H9 (cell line): ENCODE results near the gene PIK3R5. TPM values are rescaled to one million over a fixed set of nuclear protein-coding genes. Genes with fewer than 3 reads are reported as not detected.

Source experiments
- DNase-seq: peaks from one replicate; pipeline ENCODE4 v3.0.0-alpha.2; 2017
- H2AFZ ChIP-seq: one replicate; pipeline ENCODE4 v1.6.1; 2013; ENCODE audit warnings: mild to moderate bottlenecking, low read length, control low read depth, moderate library complexity
- H2AK5ac ChIP-seq: 2 replicates; pipeline ENCODE4 v1.6.1; 2013; ENCODE audit warnings: low read length, control low read depth, mixed read lengths; ENCODE audit not compliant: insufficient read length
- H2BK120ac ChIP-seq: one replicate; pipeline ENCODE4 v1.6.1; 2013; ENCODE audit warnings: low read depth, mild to moderate bottlenecking, low read length, control low read depth, inconsistent platforms; ENCODE audit not compliant: poor library complexity, severe bottlenecking
- H2BK12ac ChIP-seq: 2 replicates; pipeline ENCODE4 v1.6.1; 2013; ENCODE audit warnings: low read length, control low read depth, mixed read lengths, low read depth; ENCODE audit not compliant: insufficient read length
- H2BK15ac ChIP-seq: 2 replicates; pipeline ENCODE4 v1.6.1; 2013; ENCODE audit warnings: low read depth, low read length, control low read depth
- H2BK20ac ChIP-seq: one replicate; pipeline ENCODE4 v1.6.1; 2013; ENCODE audit warnings: low read depth, mild to moderate bottlenecking, low read length, control low read depth, inconsistent platforms; ENCODE audit not compliant: poor library complexity, severe bottlenecking
- H2BK5ac ChIP-seq: 2 replicates; pipeline ENCODE4 v1.6.1; 2013; ENCODE audit warnings: low read length, control low read depth, mixed read lengths; ENCODE audit not compliant: insufficient read length
- H3K14ac ChIP-seq: 2 replicates; pipeline ENCODE4 v1.6.1; 2013; ENCODE audit warnings: low read length, control low read depth; ENCODE audit not compliant: insufficient read depth
- H3K18ac ChIP-seq: 2 replicates; pipeline ENCODE4 v1.6.1; 2013; ENCODE audit warnings: low read depth, mild to moderate bottlenecking, mixed read lengths, low read length, control low read depth; ENCODE audit not compliant: insufficient read length
- H3K23ac ChIP-seq: 2 replicates; pipeline ENCODE4 v1.6.1; 2013; ENCODE audit warnings: low read length, control low read depth, mixed read lengths, low read depth; ENCODE audit not compliant: insufficient read length
- H3K23me2 ChIP-seq: 2 replicates; pipeline ENCODE4 v1.6.1; 2013; ENCODE audit warnings: low read depth, mild to moderate bottlenecking, mixed read lengths, low read length, control low read depth; ENCODE audit not compliant: insufficient read length, poor library complexity, severe bottlenecking
- H3K27ac ChIP-seq: 2 replicates; pipeline ENCODE4 v1.5.1; 2013; ENCODE audit warnings: low read length, control low read depth, mixed read lengths, low read depth; ENCODE audit not compliant: insufficient read length
- H3K27me3 ChIP-seq: 2 replicates; pipeline ENCODE4 v1.6.1; 2013; ENCODE audit warnings: low read length, control low read depth, inconsistent platforms; ENCODE audit not compliant: insufficient read depth
- H3K4ac ChIP-seq: 2 replicates; pipeline ENCODE4 v1.6.1; 2013; ENCODE audit warnings: low read depth, mild to moderate bottlenecking, control low read depth, inconsistent platforms, low read length, moderate library complexity
- H3K4me1 ChIP-seq: 2 replicates; pipeline ENCODE4 v1.6.1; 2013; ENCODE audit warnings: low read length, control low read depth, inconsistent platforms; ENCODE audit not compliant: insufficient read depth
- H3K4me2 ChIP-seq: 2 replicates; pipeline ENCODE4 v1.6.1; 2013; ENCODE audit warnings: low read length, control low read depth, mixed read lengths; ENCODE audit not compliant: insufficient read length, insufficient read depth
- H3K56ac ChIP-seq: 2 replicates; pipeline ENCODE4 v1.6.1; 2013; ENCODE audit warnings: low read depth, mild to moderate bottlenecking, mixed read lengths, low read length, control low read depth; ENCODE audit not compliant: insufficient read length
- H3K79me1 ChIP-seq: 2 replicates; pipeline ENCODE4 v1.6.1; 2013; ENCODE audit warnings: low read depth, mild to moderate bottlenecking, moderate library complexity, low read length, control low read depth, inconsistent platforms; ENCODE audit not compliant: insufficient read depth, poor library complexity, severe bottlenecking
- H3K79me2 ChIP-seq: 2 replicates; pipeline ENCODE4 v1.6.1; 2013; ENCODE audit warnings: low read length, control low read depth, inconsistent platforms; ENCODE audit not compliant: insufficient read depth
- H3K9ac ChIP-seq: 2 replicates; pipeline ENCODE4 v1.6.1; 2013; ENCODE audit warnings: low read length, control low read depth, mixed read lengths; ENCODE audit not compliant: insufficient read length; ENCODE audit errors: extremely low read depth
- H3K9me3 ChIP-seq: one replicate; pipeline ENCODE4 v1.6.1; 2013; ENCODE audit warnings: low read depth, low read length, inconsistent platforms; ENCODE audit not compliant: control insufficient read depth
- H3T11ph ChIP-seq: one replicate; pipeline ENCODE4 v1.6.1; 2013; ENCODE audit warnings: mild to moderate bottlenecking, low read length, control low read depth, inconsistent platforms
- H4K20me1 ChIP-seq: one replicate; pipeline ENCODE4 v1.6.1; 2013; ENCODE audit not compliant: control insufficient read depth, insufficient read length, insufficient read depth
- H4K5ac ChIP-seq: 2 replicates; pipeline ENCODE4 v1.6.1; 2013; ENCODE audit warnings: low read depth, mild to moderate bottlenecking, mixed read lengths, low read length, control low read depth; ENCODE audit not compliant: insufficient read length
- H4K8ac ChIP-seq: replicated peaks from 2 replicates; pipeline ENCODE4 v1.6.1; 2013; ENCODE audit warnings: low read length, control low read depth, mixed read lengths, low read depth; ENCODE audit not compliant: insufficient read length
- H4K91ac ChIP-seq: 2 replicates; pipeline ENCODE4 v1.6.1; 2013; ENCODE audit warnings: low read depth, mild to moderate bottlenecking, moderate library complexity, mixed read lengths, low read length, control low read depth; ENCODE audit not compliant: insufficient read length
- H3K27ac Mint-ChIP-seq, 3 experiments: 2 replicates in 2 of 3; 3 replicates in 1 of 3; pipeline ENCODE4 v1.8.0; 2020 to 2021; ENCODE audit warnings: mixed read lengths in 3 of 3, mild to moderate bottlenecking in 1 of 3, moderate library complexity in 1 of 3
- H3K27me3 Mint-ChIP-seq: 2 replicates; pipeline ENCODE4 v1.8.0; 2021; ENCODE audit warnings: low read depth, mild to moderate bottlenecking, moderate library complexity, mixed read lengths
- H3K36me3 Mint-ChIP-seq, 3 experiments: 2 replicates in 2 of 3; 3 replicates in 1 of 3; pipeline ENCODE4 v1.8.0; 2020 to 2021; ENCODE audit warnings: low read depth in 3 of 3, mixed read lengths in 3 of 3; ENCODE audit not compliant: insufficient read depth in 1 of 3
- H3K4me1 Mint-ChIP-seq, 2 experiments: 2 replicates each; pipeline ENCODE4 v1.8.0; 2020; ENCODE audit warnings: mixed read lengths in 2 of 2
- H3K4me3 Mint-ChIP-seq, 2 experiments: 2 replicates in 1 of 2; 3 replicates in 1 of 2; pipeline ENCODE4 v1.8.0; 2020 to 2021; ENCODE audit warnings: mild to moderate bottlenecking in 2 of 2, mixed read lengths in 2 of 2, moderate library complexity in 1 of 2
- H3K9me3 Mint-ChIP-seq, 2 experiments: 2 replicates in 1 of 2; 3 replicates in 1 of 2; pipeline ENCODE4 v1.8.0; 2020; ENCODE audit warnings: mild to moderate bottlenecking in 2 of 2, mixed read lengths in 2 of 2, moderate library complexity in 1 of 2
- CTCF ChIP-seq: fragments of 200-600 bp; sonication (generic); conservative IDR thresholded peaks from 3 replicates; pipeline ENCODE4 v1.8.0; 2021; ENCODE audit warnings: antibody characterized with exemption, mild to moderate bottlenecking
- WGBS: extraction: QIAGEN DNeasy Blood & Tissue Kit; methylation state at CpG from one replicate; pipeline ENCODE4 v1.1.7; 2013; ENCODE audit warnings: missing lambda C conversion rate, low lambda C conversion rate, mixed read lengths; ENCODE audit not compliant: insufficient read length; ENCODE audit errors: extremely low coverage; 5-methylcytosine and 5-hydroxymethylcytosine counted together
- total RNA-seq: library from RNA; stranded (reverse); gene quantifications from 2 replicates; pipeline ENCODE4 v1.2.1, GENCODE V29; 2021

PIK3R5 gene
- total RNA-seq, 1 experiment from 2014 or later, result 1.4 TPM

- Histone ChIP-seq H4K5ac (no peak overlapping the region), H3K79me1 (no peaks in the 10 kb centered on the region), H3K23me2 (no peaks in the 10 kb centered on the region), H3K4ac (no peak overlapping the region), H4K20me1 (no peaks in the 10 kb centered on the region), H2AFZ (no peak overlapping the region), H3K9me3 (no peaks in the 10 kb centered on the region), H3K4me2 (no peak overlapping the region), H3K79me2 (no peaks in the 10 kb centered on the region), H3K27ac (no peak overlapping the region), H2BK5ac (no peak overlapping the region), H4K8ac (no peak overlapping the region), H3K14ac (no peak overlapping the region), H4K91ac (no peak overlapping the region), H3K27me3 (no peaks in the 10 kb centered on the region), H2AK5ac (no peak overlapping the region), H3K4me1 (no peaks in the 10 kb centered on the region), H2BK20ac (no peak overlapping the region), H3K18ac (no peak overlapping the region), H3K23ac (no peak overlapping the region), H2BK12ac (no peak overlapping the region), H3T11ph (no peak overlapping the region), H2BK120ac (no peak overlapping the region), H3K9ac (no peak overlapping the region), H2BK15ac (no peak overlapping the region), H3K56ac (no peak overlapping the region)
- no peak for TF ChIP-seq CTCF
- peak; percentile 84 for DNase-seq
- peaks cover 15% of the 10 kb centered on the region for H3K27me3 Mint-ChIP-seq
- H3K4me1 Mint-ChIP-seq, result peaks cover 4 to 10% of the 10 kb centered on the region in 2 experiments
- H3K27ac Mint-ChIP-seq, result peak overlapping the region in 2 of 3 experiments; percentile 69 to 76; a peak in 2 of 7 replicates
- no peaks in the 10 kb centered on the region for H3K36me3 Mint-ChIP-seq
- H3K9me3 Mint-ChIP-seq, result no peaks in the 10 kb centered on the region; a peak in 2 of 5 replicates
- H3K4me3 Mint-ChIP-seq, result no peak overlapping the region
- WGBS, result no CpG with 5 or more reads among the region's 10 CpGs
Measured at GRCh38 chr17:8954339-8954738, 11.2 kb downstream of the PIK3R5 start.
